K562 (cell line): ENCODE data around the gene CACNG8. TPM values are rescaled to one million over a fixed set of nuclear protein-coding genes. Genes with fewer than 3 reads are reported as not detected.

Source experiments
- ATAC-seq: fragments of 200-7000 bp; cut with Tn5 transposase; 3 replicates; pipeline ENCODE4 v1.9.1; 2020; ENCODE audit warnings: moderate library complexity
- BruUV-seq: library from RNA; stranded (reverse); fragments of 400-500 nt; replicated peaks from 2 replicates; lab custom pipeline; 2021; lab: Mats Ljungman, UMichigan
- CTCF ChIA-PET: fragments of 300-600 bp; formaldehyde crosslinking; extraction: SDS; loops from one replicate; lab custom pipeline; 2021; ENCODE audit warnings: low intra/inter-chr PET ratio; lab: Yijun Ruan, JAX
- POLR2A ChIA-PET: fragments of 300-600, 350-650 bp; sonication (Branson Sonifier 250); formaldehyde crosslinking; extraction: SDS; loops from one replicate; lab custom pipeline; 2021; ENCODE audit warnings: antibody characterized with exemption, inconsistent platforms; lab: Yijun Ruan, JAX
- DNase-seq, 4 experiments: peaks; one replicate each; pipeline versions ENCODE4 v3.0.0 to v3.0.0-alpha.2; 2011 to 2018; ENCODE audit warnings: low spot score in 3 of 4, mixed read lengths in 3 of 4; ENCODE audit errors: extremely low read depth in 1 of 4
- FAIRE-seq: peaks from 2 replicates; lab custom pipeline; 2011; peaks lifted over from hg19 to GRCh38; lab: Jason Lieb, UNC
- H2AFZ ChIP-seq: 2 replicates; pipeline ENCODE4 v1.6.0; 2011; ENCODE audit warnings: low read depth, low read length, control low read depth, inconsistent platforms
- H3K27ac ChIP-seq: fragments of 200-600 bp; 3 replicates; pipeline ENCODE4 v1.8.0; 2011; ENCODE audit warnings: low read depth, mild to moderate bottlenecking, control low read depth, inconsistent platforms, low read length, moderate library complexity, mixed read lengths; ENCODE audit errors: extremely low read depth
- H3K27me3 ChIP-seq, 2 experiments: fragments of 300-600 bp in 1 of 2; 2 replicates in 1 of 2; 3 replicates in 1 of 2; pipeline versions ENCODE4 v1.6.0 to v1.8.0; 2011; ENCODE audit warnings: inconsistent platforms in 2 of 2, low read length in 2 of 2, mild to moderate bottlenecking in 1 of 2, mixed read lengths in 1 of 2, moderate library complexity in 1 of 2; ENCODE audit not compliant: control insufficient read depth in 2 of 2, insufficient read depth in 2 of 2
- H3K36me3 ChIP-seq: fragments of 300-600 bp; 3 replicates; pipeline ENCODE4 v1.8.0; 2011; ENCODE audit warnings: mild to moderate bottlenecking, low read length, inconsistent platforms; ENCODE audit not compliant: control insufficient read depth, insufficient read depth
- H3K4me1 ChIP-seq, 2 experiments: fragments of 200-600 bp in 1 of 2; replicated peaks in 1 of 2; 2 replicates in 1 of 2; 3 replicates in 1 of 2; pipeline versions ENCODE4 v1.5.1 to v1.8.0; 2011; ENCODE audit warnings: inconsistent platforms in 2 of 2, low read length in 2 of 2, mild to moderate bottlenecking in 1 of 2, mixed read lengths in 1 of 2, moderate library complexity in 1 of 2; ENCODE audit not compliant: control insufficient read depth in 2 of 2, insufficient read depth in 2 of 2
- H3K4me2 ChIP-seq: 2 replicates; pipeline ENCODE4 v1.6.1; 2011; ENCODE audit warnings: low read length, control low read depth, inconsistent platforms, mixed read lengths; ENCODE audit not compliant: insufficient read depth
- H3K4me3 ChIP-seq: fragments of 200-600 bp; sonication (generic), shearing (Covaris generic); 2 replicates; pipeline ENCODE4 v1.5.1; 2016; ENCODE audit warnings: control low read depth, inconsistent platforms
- H3K79me2 ChIP-seq: fragments of 200-600 bp; 3 replicates; pipeline ENCODE4 v1.8.0; 2011; ENCODE audit warnings: low read length, inconsistent platforms; ENCODE audit not compliant: control insufficient read depth, insufficient read depth
- H3K9ac ChIP-seq, 2 experiments: 2 replicates each; pipeline versions ENCODE4 v1.6.0 to v1.6.1; 2011; ENCODE audit warnings: low read depth in 2 of 2, low read length in 2 of 2, control low read depth in 1 of 2, inconsistent platforms in 1 of 2, mild to moderate bottlenecking in 1 of 2, mixed read lengths in 1 of 2; ENCODE audit not compliant: insufficient read depth in 1 of 2
- H3K9me1 ChIP-seq: one replicate; pipeline ENCODE4 v1.6.0; 2011; ENCODE audit warnings: inconsistent platforms, mild to moderate bottlenecking, low read length, moderate library complexity; ENCODE audit not compliant: control insufficient read depth, insufficient read depth
- H3K9me3 ChIP-seq: replicated peaks from 2 replicates; pipeline ENCODE4 v1.5.1; 2011; ENCODE audit warnings: low read depth, low read length, inconsistent platforms; ENCODE audit not compliant: control insufficient read depth, insufficient read depth
- H4K20me1 ChIP-seq: replicated peaks from 2 replicates; pipeline ENCODE4 v1.6.1; 2011; ENCODE audit warnings: low read length, inconsistent platforms, mixed read lengths; ENCODE audit not compliant: control insufficient read depth, insufficient read depth
- ARID3B ChIP-seq: fragments of 250-450 bp; sonication (Bioruptor Pico); IDR thresholded peaks from 2 replicates; pipeline ENCODE4 v1.4.0; 2020; ENCODE audit warnings: borderline replicate concordance
- BHLHE40 ChIP-seq: IDR thresholded peaks from 2 replicates; pipeline ENCODE4 v1.6.1; 2011; ENCODE audit warnings: low read length, improper control_type of control experiment
- ELK1 ChIP-seq: sonication (generic); formaldehyde crosslinking; IDR thresholded peaks from 2 replicates; pipeline ENCODE4 v1.8.1; 2022; ENCODE audit warnings: missing genetic modification reagents
- EWSR1 ChIP-seq: fragments of 450-650 bp; IDR thresholded peaks from 2 replicates; pipeline ENCODE4 v1.6.1; 2018; ENCODE audit warnings: borderline replicate concordance, mild to moderate bottlenecking, low read depth, moderate library complexity; ENCODE audit not compliant: partially characterized antibody
- NFIC ChIP-seq: fragments of 450-650 bp; IDR thresholded peaks from 2 replicates; pipeline ENCODE4 v1.6.1; 2017; ENCODE audit warnings: mild to moderate bottlenecking, inconsistent platforms
- PATZ1 ChIP-seq: fragments of 250-450 bp; sonication (Bioruptor Pico); IDR thresholded peaks from 2 replicates; pipeline ENCODE4 v1.5.0; 2020; ENCODE audit warnings: mild to moderate bottlenecking, borderline replicate concordance
- POLR2B ChIP-seq: fragments of 450-650 bp; IDR thresholded peaks from 2 replicates; pipeline ENCODE4 v1.6.1; 2018; ENCODE audit warnings: low read depth; ENCODE audit not compliant: partially characterized antibody
- PREB ChIP-seq: sonication (generic); formaldehyde crosslinking; IDR thresholded peaks from 2 replicates; pipeline ENCODE4 v1.8.1; 2023; ENCODE audit warnings: mild to moderate bottlenecking, missing genetic modification reagents
- SIN3B ChIP-seq: fragments of 450-650 bp; IDR thresholded peaks from 2 replicates; pipeline ENCODE4 v1.6.1; 2017; ENCODE audit warnings: low read depth, mild to moderate bottlenecking, moderate library complexity
- STAT5B ChIP-seq: fragments of 250-450 bp; sonication (Bioruptor Pico); IDR thresholded peaks from 2 replicates; pipeline ENCODE4 v1.8.0; 2021; ENCODE audit warnings: mild to moderate bottlenecking, inconsistent platforms
- TCFL5 ChIP-seq: fragments of 250-450 bp; sonication (Bioruptor Pico); conservative IDR thresholded peaks from 2 replicates; pipeline ENCODE4 v1.6.1; 2021; ENCODE audit warnings: mild to moderate bottlenecking, moderate library complexity, matching md5 sums
- USF2 ChIP-seq: sonication (generic); formaldehyde crosslinking; IDR thresholded peaks from 2 replicates; pipeline ENCODE4 v1.5.0; 2020; ENCODE audit warnings: missing genetic modification reagents
- XRCC4 ChIP-seq: IDR thresholded peaks from one replicate; pipeline ENCODE4 v1.6.1; 2011; ENCODE audit not compliant: insufficient read depth, insufficient read length; ENCODE audit errors: extremely low read depth
- ZBED1 ChIP-seq: IDR thresholded peaks from 2 replicates; pipeline ENCODE4 v1.6.1; 2014
- ZFPM2 ChIP-seq: fragments of 250-450 bp; sonication (Bioruptor Pico); IDR thresholded peaks from 2 replicates; pipeline ENCODE4 v1.5.1; 2022; ENCODE audit warnings: mild to moderate bottlenecking
- ZNF212 ChIP-seq: fragments of 450-650 bp; formaldehyde crosslinking; IDR thresholded peaks from 2 replicates; pipeline ENCODE4 v1.4.0; 2020; ENCODE audit warnings: mild to moderate bottlenecking
- WGBS: fragments of 100-300 bp; shearing (Covaris generic); methylation state at CpG from one replicate; pipeline ENCODE4 v1.1.6; 2016; ENCODE audit warnings: low coverage, mixed read lengths; ENCODE audit not compliant: insufficient coverage; ENCODE audit errors: missing lambda C conversion rate; 5-methylcytosine and 5-hydroxymethylcytosine counted together
- in situ Hi-C: fragments of 300-500 bp; cut with MboI; formaldehyde crosslinking; loops from 4 replicates; pipeline ENCODE4 v1.15.0; 2018; ENCODE audit warnings: inconsistent platforms, mixed read lengths
- intact Hi-C: fragments of 100-400 bp; cut with micrococcal nuclease; formaldehyde crosslinking; loops from 2 replicates; pipeline ENCODE4 v1.14.2; 2022
- polyA plus RNA-seq, 8 experiments: library from polyadenylated mRNA; depleted of rRNA in 4 of 8; stranded (reverse) in 5 of 8; unstranded in 3 of 8; fragments of >200 nt; fragmentation: Nextera tagmentation in 2 of 8; fragmentation: Illumina TruSeq in 1 of 8; extraction: Ambion mirVana in 2 of 8; extraction: Trizol in 1 of 8; gene quantifications; 2 replicates each; pipeline versions ENCODE4 v1.2.1 to v1.2.3, GENCODE V29; 2011 to 2014; ENCODE audit warnings: inconsistent platforms in 1 of 8, missing spikeins in 1 of 8
- total RNA-seq, 7 experiments: library from RNA; depleted of rRNA in 6 of 7; stranded (reverse); fragments of >200 nt in 6 of 7; fragmentation: Illumina TruSeq in 2 of 7; extraction: Trizol in 2 of 7; gene quantifications; 2 replicates each; pipeline versions ENCODE4 v1.2.1 to v1.2.3, GENCODE V29; 2011 to 2021; ENCODE audit warnings: low replicate concordance in 1 of 7

Gene CACNG8
- total and polyA plus RNA-seq, 9 of the 15 experiments (the other 6 are each of a cell fraction or from before 2014, with no cell fraction given) = 0.02 to 0.05 TPM; not detected in 7

GRCh38 chr19:53957448-53958167 lies 5.1 kb upstream of the CACNG8 start:
- ATAC-seq (no peak), DNase-seq (no peak), FAIRE-seq (no peak)
- Histone ChIP-seq H3K79me2 (no peaks in the 10 kb centered on the region), H3K9me1 (no peaks in the 10 kb centered on the region), H4K20me1 (0 out of 2 replicates have a peak, but pooled peaks cover 3% of the 10 kb centered on the region), H2AFZ (no peak overlapping the region), H3K4me2 (no peak overlapping the region), H3K4me3 (no peak overlapping the region), H3K36me3 (no peaks in the 10 kb centered on the region), H3K9ac (no peak overlapping the region), H3K27ac (no peak overlapping the region), H3K4me1 (no peaks in the 10 kb centered on the region), H3K27me3 (peaks cover 25 to 27% of the 10 kb centered on the region in 2 experiments; a peak in 4 of 5 replicates), H3K9me3 (no peaks in the 10 kb centered on the region)
- no peak for TF ChIP-seq EWSR1
- TF ChIP-seq PREB (CRISPR knock-in tag) = no peak
- no peak for TF ChIP-seq XRCC4
- no peak for TF ChIP-seq ZFPM2
- TF ChIP-seq ARID3B (CRISPR knock-in tag) = no peak
- TF ChIP-seq ZNF212 = no peak
- TF ChIP-seq PATZ1 (CRISPR knock-in tag) = no peak
- TF ChIP-seq ZBED1 = no peak
- TF ChIP-seq ELK1 (CRISPR knock-in tag) = no peak
- TF ChIP-seq BHLHE40 = no peak
- TF ChIP-seq USF2 (CRISPR knock-in tag) = no peak
- no peak for TF ChIP-seq SIN3B
- TF ChIP-seq NFIC = no peak
- TF ChIP-seq TCFL5 = no peak
- no peak for TF ChIP-seq POLR2B
- TF ChIP-seq STAT5B (CRISPR knock-in tag) = no peak
- ChIA-PET POLR2A (interaction anchor here (0.6 to 0.7 kb wide), 3 partner anchors 10 to 268 kb away, joined by 3 to 5 read pairs (median 3); no protein-coding TSS in a partner anchor), CTCF (no interaction called here)
- intact Hi-C loops (no loop called here), in situ Hi-C loops (no loop called here)
- no TSS peak for BruUV-seq
- 3% methylated on average over 15 of the region's 15 CpGs for WGBS
